ENCODE results near the gene NR2C1. TPM values are rescaled to one million over a fixed set of nuclear protein-coding genes. Genes with fewer than 3 reads are reported as not detected.

Gene NR2C1
- total and polyA plus RNA-seq, 10 of the 15 experiments (the other 5 are each of a cell fraction or from before 2014, with no cell fraction given) = 8.8 to 38.1 (median 31.3) TPM

GRCh38 chr12:95016120-95016519 is 57.3 kb downstream of the NR2C1 start:
- Histone ChIP-seq H3K9ac (ENCODE audit: control insufficient read depth, insufficient read depth, low read length) (no peak overlapping the region), H2AFZ (ENCODE audit: control insufficient read depth, low read depth, low read length) (no peak overlapping the region), H3K36me3 (ENCODE audit: control insufficient read depth in 2 of 2, insufficient read depth in 2 of 2, low read length in 1 of 2) (no peaks in the 10 kb centered on the region), H3K4me1 (ENCODE audit: control insufficient read depth, insufficient read depth, low read length) (no peaks in the 10 kb centered on the region), H3K9me3 (replicated peaks; ENCODE audit: control insufficient read depth, insufficient read depth, low read length) (no peaks in the 10 kb centered on the region), H3K79me2 (ENCODE audit: control insufficient read depth, insufficient read depth, low read length) (no peaks in the 10 kb centered on the region), H3K4me2 (ENCODE audit: control insufficient read depth, insufficient read depth) (no peak overlapping the region), H3K27me3 (replicated peaks in 1 of 2; ENCODE audit: control insufficient read depth in 2 of 2, insufficient read depth in 2 of 2, low read length in 1 of 2) (no peaks in the 10 kb centered on the region), H4K20me1 (ENCODE audit: control insufficient read depth, insufficient read depth) (no peaks in the 10 kb centered on the region), H3K27ac (ENCODE audit: control insufficient read depth, insufficient read depth) (no peak overlapping the region), H3K4me3 (no peak overlapping the region)
- no TSS peak for BruUV-seq (replicated peaks)
- TF ChIP-seq NFXL1 (IDR thresholded peaks at IDR 0.05; ENCODE audit: borderline replicate concordance) = no peak
- TF ChIP-seq USF2 (IDR thresholded peaks at IDR 0.05; ENCODE audit: borderline replicate concordance, low read depth, low read length) = no peak
- no peak for FAIRE-seq
- no peak for ATAC-seq
- in situ Hi-C loops (cut with MboI) = no loop called here
- 97% methylated on average over 2 of the region's 2 CpGs for WGBS (ENCODE audit: insufficient coverage, insufficient replicate concordance, low lambda C conversion rate, missing lambda C conversion rate)
- intact Hi-C loops (cut with micrococcal nuclease; ENCODE audit: unreplicated experiment) = no loop called here
- no peak for DNase-seq (ENCODE audit: low read depth, low spot score)
- CTCF ChIA-PET = interaction anchor here (1.6 kb wide), 1 partner anchor 518 kb away, joined by 4 read pairs; no protein-coding TSS in a partner anchor
- POLR2A ChIA-PET = interaction anchor here (0.7 kb wide), 1 partner anchor 12 kb away, joined by 5 read pairs; no protein-coding TSS in a partner anchor
- SMC1A ChIA-PET (ENCODE audit: uncharacterized antibody, unreplicated experiment) = interaction anchor here (1.5 kb wide), 1 partner anchor 14 kb away, joined by 3 read pairs; no protein-coding TSS in a partner anchor
- RAD21 ChIA-PET (ENCODE audit: unreplicated experiment) = no interaction called here

GRCh38 chr12:95014554-95014953 is 58.9 kb downstream of the NR2C1 start:
- H4K20me1 ChIP-seq (ENCODE audit: control insufficient read depth, insufficient read depth) = no peaks in the 10 kb centered on the region
- ChIA-PET RAD21 (ENCODE audit: unreplicated experiment) (no interaction called here), CTCF (interaction anchor here (1.1 to 1.4 kb wide), 3 partner anchors 11 to 37 kb away, joined by 3 read pairs; partner anchors contain the start of gene NDUFA12), SMC1A (ENCODE audit: uncharacterized antibody, unreplicated experiment) (interaction anchor here (1.6 kb wide), 1 partner anchor 24 kb away, joined by 4 read pairs; no protein-coding TSS in a partner anchor), POLR2A (interaction anchor here (1.2 kb wide), 1 partner anchor 11 kb away, joined by 3 read pairs; the partner anchor contains the start of gene NDUFA12)
- no peaks in the 10 kb centered on the region for H3K36me3 ChIP-seq (ENCODE audit: control insufficient read depth in 2 of 2, insufficient read depth in 2 of 2, low read length in 1 of 2)
- no TSS peak for BruUV-seq (replicated peaks)
- no peak overlapping the region for H3K4me3 ChIP-seq
- intact Hi-C loops (cut with micrococcal nuclease; ENCODE audit: unreplicated experiment) (no loop called here), in situ Hi-C loops (cut with MboI) (no loop called here)
- no peaks in the 10 kb centered on the region for H3K79me2 ChIP-seq (ENCODE audit: control insufficient read depth, insufficient read depth, low read length)
- no peaks in the 10 kb centered on the region for H3K4me1 ChIP-seq (ENCODE audit: control insufficient read depth, insufficient read depth, low read length)
- H3K9me3 ChIP-seq (replicated peaks; ENCODE audit: control insufficient read depth, insufficient read depth, low read length) = no peaks in the 10 kb centered on the region
- H2AFZ ChIP-seq (ENCODE audit: control insufficient read depth, low read depth, low read length) = no peak overlapping the region
- H3K27ac ChIP-seq (ENCODE audit: control insufficient read depth, insufficient read depth) = no peak overlapping the region
- no peak for FAIRE-seq
- H3K27me3 ChIP-seq (replicated peaks in 1 of 2; ENCODE audit: control insufficient read depth in 2 of 2, insufficient read depth in 2 of 2, low read length in 1 of 2) = no peaks in the 10 kb centered on the region
- no peak for DNase-seq (ENCODE audit: low read depth, low spot score)
- H3K4me2 ChIP-seq (ENCODE audit: control insufficient read depth, insufficient read depth) = no peak overlapping the region
- ATAC-seq = no peak
- H3K9ac ChIP-seq (ENCODE audit: control insufficient read depth, insufficient read depth, low read length) = no peak overlapping the region
- no peak for TF ChIP-seq ZSCAN29 (IDR thresholded peaks at IDR 0.05)
- TF ChIP-seq WRNIP1 (IDR thresholded peaks at IDR 0.05; ENCODE audit: borderline replicate concordance, low read depth, low read length) = no peak
- no peak for TF ChIP-seq ZBTB11 (CRISPR knock-in tag; IDR thresholded peaks at IDR 0.05)
- no peak for TF ChIP-seq FOXK2 (IDR thresholded peaks at IDR 0.05)
- TF ChIP-seq PAX5 (IDR thresholded peaks at IDR 0.05; ENCODE audit: borderline replicate concordance, low read depth, low read length) = no peak
- no peak for TF ChIP-seq POLR2AphosphoS2 (IDR thresholded peaks at IDR 0.05; ENCODE audit: low read depth, low read length)

Measured in GM12878 (cell line).